WERI-Rb-1 (cell line): ENCODE results near the gene CWC22.
"Not testable (repeated sequence)": the region's sequence is repeated elsewhere in the genome, so short reads cannot be mapped to it uniquely, and the experiment has no call there.

Experiments
- DNase-seq: peaks from one replicate; pipeline ENCODE4 v3.0.0-alpha.2; 2020
- H3K27ac ChIP-seq: fragments of 250-450 bp; sonication (Bioruptor Pico); 2 replicates; pipeline ENCODE4 v1.5.1; 2020; ENCODE audit warnings: mild to moderate bottlenecking, moderate library complexity
- H3K27me3 ChIP-seq: fragments of 250-450 bp; sonication (Bioruptor Pico); 2 replicates; pipeline ENCODE4 v1.5.1; 2021; ENCODE audit warnings: mild to moderate bottlenecking, low read depth, moderate library complexity; ENCODE audit not compliant: insufficient read depth, severe bottlenecking
- H3K36me3 ChIP-seq: fragments of 250-450 bp; sonication (Bioruptor Pico); 2 replicates; pipeline ENCODE4 v1.5.1; 2020; ENCODE audit warnings: mild to moderate bottlenecking, moderate library complexity
- H3K4me3 ChIP-seq: 2 replicates; pipeline ENCODE4 v1.5.1; 2011; ENCODE audit warnings: low read depth, mild to moderate bottlenecking, control low read depth, low read length
- H3K9me3 ChIP-seq: fragments of 250-450 bp; sonication (Bioruptor Pico); 2 replicates; pipeline ENCODE4 v1.5.1; 2021; ENCODE audit warnings: mild to moderate bottlenecking, moderate library complexity; ENCODE audit not compliant: severe bottlenecking
- TF ChIP-seq, protein P1 (sequence below): IDR thresholded peaks from 2 replicates; pipeline ENCODE4 v1.5.1; 2011; ENCODE audit warnings: low read depth, mild to moderate bottlenecking, control low read depth, inconsistent platforms, low read length

The CWC22 gene

DNA sequence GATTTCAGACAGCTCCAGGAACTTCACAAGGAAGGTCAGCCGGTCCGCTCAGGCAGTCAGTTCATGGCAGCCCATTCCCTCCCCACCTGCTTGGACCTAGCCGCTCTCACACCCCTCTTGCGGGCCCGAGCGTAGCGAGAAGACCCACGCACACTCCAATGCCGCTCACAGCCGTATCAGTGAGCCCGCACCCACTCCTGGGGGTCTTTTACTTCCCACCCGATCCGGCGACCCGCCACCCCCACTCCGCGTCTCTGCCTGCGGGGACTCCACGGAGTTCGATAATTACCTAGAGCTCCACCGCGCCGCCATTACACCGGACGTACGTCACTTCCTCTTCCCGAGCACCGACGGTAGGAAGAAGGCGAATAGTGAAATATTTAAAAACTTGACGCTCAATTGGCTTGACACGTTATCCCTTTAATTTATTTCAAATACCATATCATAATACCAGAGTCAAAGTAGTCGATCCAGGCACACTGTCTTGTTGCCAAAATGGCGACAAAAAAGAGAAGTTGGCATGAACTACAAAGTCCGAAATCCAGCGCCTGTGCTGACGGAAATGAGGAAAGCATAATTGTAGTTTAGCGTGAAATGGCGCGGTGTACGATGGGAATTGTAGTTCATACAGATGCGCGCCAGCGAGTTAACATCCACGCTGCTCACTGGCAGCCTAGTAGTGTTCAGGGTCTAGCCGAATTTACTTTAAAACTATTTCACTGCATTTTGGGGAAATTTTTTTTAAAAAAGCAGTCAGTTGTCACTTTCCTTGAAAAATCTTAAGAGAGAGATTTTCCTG, at the start of gene CWC22:
TSS of gene CWC22 (minus strand) at position 517 of the 799 bp plus-strand sequence. CDS start 13,956 bp downstream, outside the sequence.
- peak within 1 kb of the TSS; percentile 92 for H3K27ac ChIP-seq
- TF ChIP-seq, protein P1, sequence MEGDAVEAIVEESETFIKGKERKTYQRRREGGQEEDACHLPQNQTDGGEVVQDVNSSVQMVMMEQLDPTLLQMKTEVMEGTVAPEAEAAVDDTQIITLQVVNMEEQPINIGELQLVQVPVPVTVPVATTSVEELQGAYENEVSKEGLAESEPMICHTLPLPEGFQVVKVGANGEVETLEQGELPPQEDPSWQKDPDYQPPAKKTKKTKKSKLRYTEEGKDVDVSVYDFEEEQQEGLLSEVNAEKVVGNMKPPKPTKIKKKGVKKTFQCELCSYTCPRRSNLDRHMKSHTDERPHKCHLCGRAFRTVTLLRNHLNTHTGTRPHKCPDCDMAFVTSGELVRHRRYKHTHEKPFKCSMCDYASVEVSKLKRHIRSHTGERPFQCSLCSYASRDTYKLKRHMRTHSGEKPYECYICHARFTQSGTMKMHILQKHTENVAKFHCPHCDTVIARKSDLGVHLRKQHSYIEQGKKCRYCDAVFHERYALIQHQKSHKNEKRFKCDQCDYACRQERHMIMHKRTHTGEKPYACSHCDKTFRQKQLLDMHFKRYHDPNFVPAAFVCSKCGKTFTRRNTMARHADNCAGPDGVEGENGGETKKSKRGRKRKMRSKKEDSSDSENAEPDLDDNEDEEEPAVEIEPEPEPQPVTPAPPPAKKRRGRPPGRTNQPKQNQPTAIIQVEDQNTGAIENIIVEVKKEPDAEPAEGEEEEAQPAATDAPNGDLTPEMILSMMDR, result no peak
- H3K27me3 ChIP-seq, result no peaks in the 10 kb centered on the region
- peaks cover 5% of the 10 kb centered on the region for H3K36me3 ChIP-seq
- peak; percentile 85 for DNase-seq
- peak within 1 kb of the TSS; percentile 97 for H3K4me3 ChIP-seq
- no peaks in the 10 kb centered on the region for H3K9me3 ChIP-seq

DNA sequence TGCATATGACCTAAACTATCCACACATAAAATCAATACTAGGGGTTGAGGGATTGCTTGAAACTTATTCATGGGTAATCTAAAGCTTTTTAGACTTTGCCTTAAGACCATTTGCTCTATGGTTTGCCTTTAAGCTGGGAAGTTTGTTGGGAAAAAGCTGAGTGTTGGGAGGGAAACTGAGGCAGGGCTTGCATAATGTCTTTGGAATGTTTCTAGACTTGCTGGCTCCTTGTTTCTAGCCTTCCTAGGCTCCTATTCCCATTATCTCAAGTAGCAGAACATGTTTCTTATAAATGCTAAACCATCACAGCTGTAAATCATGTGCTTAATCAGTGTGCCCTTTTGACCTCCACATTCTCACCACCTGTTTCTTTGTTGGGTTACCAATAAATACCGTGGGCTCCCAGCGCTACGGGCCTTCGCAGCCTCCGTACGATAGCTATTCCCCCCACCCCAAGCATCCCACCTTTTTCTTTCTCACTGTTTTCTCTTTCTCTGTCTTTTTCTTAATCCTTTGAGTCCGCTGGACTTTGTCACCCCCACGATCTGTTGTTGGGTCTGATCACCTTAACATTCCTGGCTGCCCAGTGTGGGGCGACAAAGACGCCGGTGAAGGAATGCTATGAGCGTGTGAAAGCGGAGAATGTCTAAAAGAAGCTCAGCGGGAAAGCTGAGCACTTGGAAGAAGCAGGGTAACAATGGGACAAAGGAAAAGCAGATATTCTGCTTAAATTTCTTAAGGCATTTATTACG, 49.4 kb upstream of the CWC22 start:
- no peaks in the 10 kb centered on the region for H3K36me3 ChIP-seq
- TF ChIP-seq, protein P1, result no peak
- H3K9me3 ChIP-seq, result no peaks in the 10 kb centered on the region
- no peak overlapping the region for H3K27ac ChIP-seq
- no peak overlapping the region for H3K4me3 ChIP-seq
- no peak for DNase-seq
- no peaks in the 10 kb centered on the region for H3K27me3 ChIP-seq

DNA sequence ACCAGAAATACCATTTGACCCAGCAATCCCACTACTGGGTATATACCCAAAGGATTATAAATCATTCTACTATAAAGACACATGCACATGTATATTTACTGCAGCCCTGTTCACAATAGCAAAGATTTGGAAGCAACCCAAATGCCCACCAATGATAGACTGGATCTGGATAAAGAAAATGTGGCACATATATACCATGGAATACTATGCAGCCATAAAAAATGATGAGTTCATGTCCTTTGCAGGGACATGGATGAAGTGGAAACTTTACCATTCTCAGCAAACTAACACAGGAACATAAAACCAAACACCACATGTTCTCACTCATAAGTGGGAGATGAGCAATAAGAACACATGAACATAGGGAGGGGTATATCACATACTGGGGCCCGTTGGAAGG, 47.5 kb upstream of the CWC22 start:
- H3K4me3 ChIP-seq, H3K27ac ChIP-seq, H3K27me3 ChIP-seq, H3K9me3 ChIP-seq, H3K36me3 ChIP-seq, DNase-seq: not testable (repeated sequence)

DNA sequence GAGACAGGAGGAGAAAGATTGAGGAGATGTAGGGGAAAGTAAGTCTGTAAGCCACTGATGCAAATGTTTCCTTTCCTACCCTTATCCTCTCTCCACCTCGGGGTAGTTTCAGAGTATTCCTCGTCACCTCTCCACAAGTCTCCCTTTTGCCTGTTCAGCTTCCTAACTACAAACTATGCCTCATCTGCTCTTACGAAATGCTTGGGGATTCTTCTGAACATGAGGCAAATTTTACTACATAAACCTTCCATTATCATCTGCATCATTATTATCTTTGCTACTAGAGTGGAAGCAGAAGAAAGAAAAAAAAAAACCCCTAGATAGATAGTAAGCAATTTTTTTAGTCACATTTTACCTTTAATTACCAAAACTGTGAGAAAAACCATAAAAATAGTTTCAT, 43.1 kb upstream of the CWC22 start:
- H3K9me3 ChIP-seq, result no peaks in the 10 kb centered on the region
- H3K4me3 ChIP-seq, result no peak overlapping the region
- no peak for DNase-seq
- H3K27me3 ChIP-seq, result no peaks in the 10 kb centered on the region
- no peaks in the 10 kb centered on the region for H3K36me3 ChIP-seq
- no peak overlapping the region for H3K27ac ChIP-seq
- TF ChIP-seq, protein P1, result no peak

DNA sequence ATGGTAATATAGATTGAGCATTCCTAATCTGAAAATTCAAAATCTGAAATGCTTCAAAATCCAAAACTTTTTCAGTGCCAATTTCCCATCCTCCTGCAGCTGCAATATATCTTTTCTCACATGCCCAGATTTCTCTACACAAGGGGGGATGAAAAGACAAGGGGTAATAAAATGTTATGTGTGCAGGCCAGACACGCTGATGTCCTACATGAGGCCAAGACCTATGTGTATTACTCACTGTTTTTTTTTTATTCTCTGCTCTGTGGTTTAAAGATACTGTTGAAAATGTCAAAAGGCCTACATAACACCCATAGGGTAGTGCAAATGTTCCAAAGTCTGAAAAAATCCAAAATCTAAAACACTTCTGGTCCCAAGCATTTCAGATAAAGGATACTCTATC, 41.2 kb upstream of the CWC22 start:
- TF ChIP-seq, protein P1, result no peak
- no peaks in the 10 kb centered on the region for H3K9me3 ChIP-seq
- H3K36me3 ChIP-seq, result no peaks in the 10 kb centered on the region
- H3K4me3 ChIP-seq, result no peak overlapping the region
- no peak overlapping the region for H3K27ac ChIP-seq
- no peaks in the 10 kb centered on the region for H3K27me3 ChIP-seq
- DNase-seq, result no peak

DNA sequence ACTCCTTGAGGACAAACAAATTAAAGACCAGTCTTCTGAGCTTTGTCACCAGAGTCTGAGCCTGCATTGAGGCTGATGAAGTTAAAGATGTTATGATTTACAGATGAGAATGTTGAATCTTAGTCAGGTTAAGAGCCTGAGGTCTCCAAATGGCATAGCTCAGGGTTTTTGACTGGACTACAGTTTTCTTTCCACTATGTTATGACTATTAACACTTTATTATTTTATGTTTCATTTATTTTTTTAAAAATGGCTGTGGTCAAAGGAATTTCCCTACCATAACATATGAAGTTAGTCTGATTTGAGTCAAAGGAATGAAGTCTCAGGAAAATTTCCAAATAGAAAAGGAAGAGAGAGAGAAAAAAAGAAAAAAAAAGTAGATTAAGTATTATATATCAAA, 39.7 kb upstream of the CWC22 start:
- H3K4me3 ChIP-seq, result no peak overlapping the region
- no peaks in the 10 kb centered on the region for H3K9me3 ChIP-seq
- no peak overlapping the region for H3K27ac ChIP-seq
- TF ChIP-seq, protein P1, result no peak
- H3K36me3 ChIP-seq, result no peaks in the 10 kb centered on the region
- no peaks in the 10 kb centered on the region for H3K27me3 ChIP-seq
- no peak for DNase-seq
